ENCODE results near the gene ANOS1. TPM values are rescaled to one million over a fixed set of nuclear protein-coding genes. Genes with fewer than 3 reads are reported as not detected.

The ANOS1 gene
- polyA plus RNA-seq, 1 of the 3 experiments (the other 2 are of a cell fraction), result under 0.01 TPM

DNA sequence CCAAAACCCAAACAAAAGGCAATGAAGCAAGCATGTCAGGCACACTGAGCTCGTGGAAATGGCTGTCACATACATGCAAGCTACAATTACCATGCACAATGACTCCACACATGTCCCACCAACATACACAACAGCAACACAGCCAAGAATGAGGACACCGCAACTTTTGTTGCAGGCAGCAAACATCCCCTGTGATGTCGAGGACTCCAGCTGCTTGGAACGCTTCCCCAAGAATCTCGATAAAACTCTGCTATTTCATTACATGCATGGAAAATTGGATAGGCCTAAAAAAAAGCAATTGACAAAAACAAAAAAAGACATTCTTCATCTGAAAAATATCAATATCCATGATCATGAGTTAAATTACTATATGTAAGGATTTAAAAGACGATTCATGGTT, 11.8 kb downstream of the ANOS1 start:
- no peak for DNase-seq
- no peak overlapping the region for H3K9ac ChIP-seq
- no peak overlapping the region for H2AFZ ChIP-seq (ENCODE audit: low read depth)
- no peaks in the 10 kb centered on the region for H3K36me3 ChIP-seq (replicated peaks in 1 of 2; ENCODE audit: control insufficient read depth in 1 of 2, insufficient read depth in 2 of 2, low read length in 1 of 2)
- no peaks in the 10 kb centered on the region for H3K9me2 ChIP-seq
- WGBS (ENCODE audit: low lambda C conversion rate), result 22% methylated on average over 6 of the region's 6 CpGs
- no peak overlapping the region for H3K4me2 ChIP-seq
- H3K27me3 ChIP-seq (ENCODE audit: insufficient read depth), result no peaks in the 10 kb centered on the region
- no peaks in the 10 kb centered on the region for H3K4me1 ChIP-seq (ENCODE audit: control insufficient read depth in 1 of 2, insufficient read depth in 2 of 2, low read depth in 1 of 2, low read length in 1 of 2)
- no peaks in the 10 kb centered on the region for H3K79me2 ChIP-seq (ENCODE audit: insufficient read depth)
- no peaks in the 10 kb centered on the region for H3K9me3 ChIP-seq
- no peak overlapping the region for H3K27ac ChIP-seq (ENCODE audit: low read depth in 2 of 2, low read length in 1 of 2)
- ChIA-PET CTCF (interaction anchor here (1.2 kb wide), 1 partner anchor 19 kb away, joined by 6 read pairs; no protein-coding TSS in a partner anchor), POLR2A (no interaction called here)
- TF ChIP-seq, protein P1, sequence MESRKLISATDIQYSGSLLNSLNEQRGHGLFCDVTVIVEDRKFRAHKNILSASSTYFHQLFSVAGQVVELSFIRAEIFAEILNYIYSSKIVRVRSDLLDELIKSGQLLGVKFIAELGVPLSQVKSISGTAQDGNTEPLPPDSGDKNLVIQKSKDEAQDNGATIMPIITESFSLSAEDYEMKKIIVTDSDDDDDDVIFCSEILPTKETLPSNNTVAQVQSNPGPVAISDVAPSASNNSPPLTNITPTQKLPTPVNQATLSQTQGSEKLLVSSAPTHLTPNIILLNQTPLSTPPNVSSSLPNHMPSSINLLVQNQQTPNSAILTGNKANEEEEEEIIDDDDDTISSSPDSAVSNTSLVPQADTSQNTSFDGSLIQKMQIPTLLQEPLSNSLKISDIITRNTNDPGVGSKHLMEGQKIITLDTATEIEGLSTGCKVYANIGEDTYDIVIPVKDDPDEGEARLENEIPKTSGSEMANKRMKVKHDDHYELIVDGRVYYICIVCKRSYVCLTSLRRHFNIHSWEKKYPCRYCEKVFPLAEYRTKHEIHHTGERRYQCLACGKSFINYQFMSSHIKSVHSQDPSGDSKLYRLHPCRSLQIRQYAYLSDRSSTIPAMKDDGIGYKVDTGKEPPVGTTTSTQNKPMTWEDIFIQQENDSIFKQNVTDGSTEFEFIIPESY (IDR thresholded peaks at IDR 0.05; ENCODE audit: borderline replicate concordance, low read depth), result no peak
- TF ChIP-seq RAD21 (IDR thresholded peaks at IDR 0.05; ENCODE audit: low read length) (no peak), SIN3A (IDR thresholded peaks at IDR 0.05; ENCODE audit: borderline replicate concordance, low read depth, low read length) (no peak), JUND (IDR thresholded peaks at IDR 0.05) (no peak), YY1 (IDR thresholded peaks at IDR 0.05; ENCODE audit: low read depth) (no peak), RCOR1 (IDR thresholded peaks at IDR 0.05; ENCODE audit: low read length) (no peak), POLR2AphosphoS5 (IDR thresholded peaks at IDR 0.05; ENCODE audit: low read depth, low read length) (no peak), TEAD4 (IDR thresholded peaks at IDR 0.05; ENCODE audit: borderline replicate concordance, insufficient read depth) (no peak)
- H3K4me3 ChIP-seq (ENCODE audit: low read depth in 2 of 2, low read length in 1 of 2), result no peak overlapping the region
- no peaks in the 10 kb centered on the region for H4K20me1 ChIP-seq (ENCODE audit: insufficient read depth)
- H3F3A ChIP-seq (replicated peaks; ENCODE audit: insufficient read depth), result no peaks in the 10 kb centered on the region

DNA sequence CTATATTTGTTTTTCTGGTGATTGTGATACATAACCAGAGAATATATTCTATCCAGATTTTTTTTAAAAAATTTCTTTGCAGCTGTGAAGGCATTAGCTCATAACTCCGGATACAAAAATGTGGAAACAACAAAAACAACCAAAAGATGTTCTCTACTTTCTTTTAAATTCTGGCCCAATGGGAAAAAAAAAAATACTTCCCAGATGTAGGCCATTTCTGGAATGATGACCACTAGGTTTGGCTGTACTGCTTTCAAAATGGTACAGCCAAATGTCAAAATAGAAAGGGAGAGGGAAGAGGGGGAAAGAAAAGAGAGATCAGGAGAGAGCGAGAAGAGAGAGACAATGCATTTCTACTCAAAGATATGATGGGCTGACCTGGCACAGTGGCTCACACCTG, 14.6 kb downstream of the ANOS1 start:
- ChIA-PET POLR2A (no interaction called here), CTCF (no interaction called here)
- no peaks in the 10 kb centered on the region for H3K9me2 ChIP-seq
- H3K36me3 ChIP-seq (replicated peaks in 1 of 2; ENCODE audit: control insufficient read depth in 1 of 2, insufficient read depth in 2 of 2, low read length in 1 of 2), result no peaks in the 10 kb centered on the region
- no peak overlapping the region for H2AFZ ChIP-seq (ENCODE audit: low read depth)
- no peak overlapping the region for H3K4me2 ChIP-seq
- H3K9ac ChIP-seq, result no peak overlapping the region
- H3K79me2 ChIP-seq (ENCODE audit: insufficient read depth), result no peaks in the 10 kb centered on the region
- no peak overlapping the region for H3K27ac ChIP-seq (ENCODE audit: low read depth in 2 of 2, low read length in 1 of 2)
- no peaks in the 10 kb centered on the region for H3K9me3 ChIP-seq
- no peaks in the 10 kb centered on the region for H3K4me1 ChIP-seq (ENCODE audit: control insufficient read depth in 1 of 2, insufficient read depth in 2 of 2, low read depth in 1 of 2, low read length in 1 of 2)
- H3K27me3 ChIP-seq (ENCODE audit: insufficient read depth), result no peaks in the 10 kb centered on the region
- no peak overlapping the region for H3K4me3 ChIP-seq (ENCODE audit: low read depth in 2 of 2, low read length in 1 of 2)
- DNase-seq, result no peak
- no peaks in the 10 kb centered on the region for H4K20me1 ChIP-seq (ENCODE audit: insufficient read depth)
- WGBS (ENCODE audit: low lambda C conversion rate), result 30% methylated on average over 2 of the region's 2 CpGs
- no peaks in the 10 kb centered on the region for H3F3A ChIP-seq (replicated peaks; ENCODE audit: insufficient read depth)
- TF ChIP-seq JUND (IDR thresholded peaks at IDR 0.05) (no peak), SIN3A (IDR thresholded peaks at IDR 0.05; ENCODE audit: borderline replicate concordance, low read depth, low read length) (no peak), FOXJ3 (CRISPR knock-in tag; IDR thresholded peaks at IDR 0.05) (no peak), TCF12 (IDR thresholded peaks at IDR 0.05) (no peak), TEAD4 (IDR thresholded peaks at IDR 0.05; ENCODE audit: borderline replicate concordance, insufficient read depth) (no peak), SMC3 (IDR thresholded peaks at IDR 0.05; ENCODE audit: low read depth, low read length) (no peak), ELF1 (IDR thresholded peaks at IDR 0.05) (no peak), GATA2 (CRISPR knock-in tag; IDR thresholded peaks at IDR 0.05) (no peak), RFX5 (IDR thresholded peaks at IDR 0.05; ENCODE audit: low read length) (no peak), CHD2 (IDR thresholded peaks at IDR 0.05; ENCODE audit: low read length, partially characterized antibody) (no peak)
- TF ChIP-seq, protein P2, sequence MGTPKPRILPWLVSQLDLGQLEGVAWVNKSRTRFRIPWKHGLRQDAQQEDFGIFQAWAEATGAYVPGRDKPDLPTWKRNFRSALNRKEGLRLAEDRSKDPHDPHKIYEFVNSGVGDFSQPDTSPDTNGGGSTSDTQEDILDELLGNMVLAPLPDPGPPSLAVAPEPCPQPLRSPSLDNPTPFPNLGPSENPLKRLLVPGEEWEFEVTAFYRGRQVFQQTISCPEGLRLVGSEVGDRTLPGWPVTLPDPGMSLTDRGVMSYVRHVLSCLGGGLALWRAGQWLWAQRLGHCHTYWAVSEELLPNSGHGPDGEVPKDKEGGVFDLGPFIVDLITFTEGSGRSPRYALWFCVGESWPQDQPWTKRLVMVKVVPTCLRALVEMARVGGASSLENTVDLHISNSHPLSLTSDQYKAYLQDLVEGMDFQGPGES (IDR thresholded peaks at IDR 0.05; ENCODE audit: low read depth, low read length), result no peak
- TF ChIP-seq, protein P1 (IDR thresholded peaks at IDR 0.05; ENCODE audit: borderline replicate concordance, low read depth), result no peak
- TF ChIP-seq, protein P3, sequence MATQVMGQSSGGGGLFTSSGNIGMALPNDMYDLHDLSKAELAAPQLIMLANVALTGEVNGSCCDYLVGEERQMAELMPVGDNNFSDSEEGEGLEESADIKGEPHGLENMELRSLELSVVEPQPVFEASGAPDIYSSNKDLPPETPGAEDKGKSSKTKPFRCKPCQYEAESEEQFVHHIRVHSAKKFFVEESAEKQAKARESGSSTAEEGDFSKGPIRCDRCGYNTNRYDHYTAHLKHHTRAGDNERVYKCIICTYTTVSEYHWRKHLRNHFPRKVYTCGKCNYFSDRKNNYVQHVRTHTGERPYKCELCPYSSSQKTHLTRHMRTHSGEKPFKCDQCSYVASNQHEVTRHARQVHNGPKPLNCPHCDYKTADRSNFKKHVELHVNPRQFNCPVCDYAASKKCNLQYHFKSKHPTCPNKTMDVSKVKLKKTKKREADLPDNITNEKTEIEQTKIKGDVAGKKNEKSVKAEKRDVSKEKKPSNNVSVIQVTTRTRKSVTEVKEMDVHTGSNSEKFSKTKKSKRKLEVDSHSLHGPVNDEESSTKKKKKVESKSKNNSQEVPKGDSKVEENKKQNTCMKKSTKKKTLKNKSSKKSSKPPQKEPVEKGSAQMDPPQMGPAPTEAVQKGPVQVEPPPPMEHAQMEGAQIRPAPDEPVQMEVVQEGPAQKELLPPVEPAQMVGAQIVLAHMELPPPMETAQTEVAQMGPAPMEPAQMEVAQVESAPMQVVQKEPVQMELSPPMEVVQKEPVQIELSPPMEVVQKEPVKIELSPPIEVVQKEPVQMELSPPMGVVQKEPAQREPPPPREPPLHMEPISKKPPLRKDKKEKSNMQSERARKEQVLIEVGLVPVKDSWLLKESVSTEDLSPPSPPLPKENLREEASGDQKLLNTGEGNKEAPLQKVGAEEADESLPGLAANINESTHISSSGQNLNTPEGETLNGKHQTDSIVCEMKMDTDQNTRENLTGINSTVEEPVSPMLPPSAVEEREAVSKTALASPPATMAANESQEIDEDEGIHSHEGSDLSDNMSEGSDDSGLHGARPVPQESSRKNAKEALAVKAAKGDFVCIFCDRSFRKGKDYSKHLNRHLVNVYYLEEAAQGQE (IDR thresholded peaks at IDR 0.05; ENCODE audit: low read depth, low read length), result no peak
- TF ChIP-seq, protein P4, sequence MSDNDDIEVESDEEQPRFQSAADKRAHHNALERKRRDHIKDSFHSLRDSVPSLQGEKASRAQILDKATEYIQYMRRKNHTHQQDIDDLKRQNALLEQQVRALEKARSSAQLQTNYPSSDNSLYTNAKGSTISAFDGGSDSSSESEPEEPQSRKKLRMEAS (IDR thresholded peaks at IDR 0.05; ENCODE audit: low read depth), result no peak
- TF ChIP-seq, protein P5, sequence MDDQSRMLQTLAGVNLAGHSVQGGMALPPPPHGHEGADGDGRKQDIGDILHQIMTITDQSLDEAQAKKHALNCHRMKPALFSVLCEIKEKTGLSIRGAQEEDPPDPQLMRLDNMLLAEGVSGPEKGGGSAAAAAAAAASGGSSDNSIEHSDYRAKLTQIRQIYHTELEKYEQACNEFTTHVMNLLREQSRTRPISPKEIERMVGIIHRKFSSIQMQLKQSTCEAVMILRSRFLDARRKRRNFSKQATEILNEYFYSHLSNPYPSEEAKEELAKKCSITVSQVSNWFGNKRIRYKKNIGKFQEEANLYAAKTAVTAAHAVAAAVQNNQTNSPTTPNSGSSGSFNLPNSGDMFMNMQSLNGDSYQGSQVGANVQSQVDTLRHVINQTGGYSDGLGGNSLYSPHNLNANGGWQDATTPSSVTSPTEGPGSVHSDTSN (IDR thresholded peaks at IDR 0.05), result no peak
